Measurements from ENCODE around the gene MAP2K6.

MAP2K6 gene

GRCh38 chr17:69575346-69575761 is 160.9 kb downstream of the MAP2K6 start:
- no peak for DNase-seq

- DNase-seq, result no peak
Measured at GRCh38 chr17:69577098-69577497, 162.6 kb downstream of the MAP2K6 start.

GRCh38 chr17:69578385-69578936 is 164.0 kb downstream of the MAP2K6 start:
- no peak for DNase-seq

GRCh38 chr17:69579961-69580677 is 165.6 kb downstream of the MAP2K6 start:
- DNase-seq, result no peak

GRCh38 chr17:69581061-69581961 is 166.8 kb downstream of the MAP2K6 start:
- DNase-seq, result no peak

- DNase-seq, result no peak
Measured at GRCh38 chr17:69588316-69588715, 173.8 kb downstream of the MAP2K6 start.

- no peak for DNase-seq
Measured at GRCh38 chr17:69588827-69589239, 174.3 kb downstream of the MAP2K6 start.

GRCh38 chr17:69590671-69591070 is 176.2 kb downstream of the MAP2K6 start:
- DNase-seq, result no peak

- no peak for DNase-seq
Measured at GRCh38 chr17:69592692-69593350, 178.3 kb downstream of the MAP2K6 start.

GRCh38 chr17:69593351-69593715 is 178.8 kb downstream of the MAP2K6 start:
- DNase-seq, result no peak

GRCh38 chr17:69593716-69594115 is 179.2 kb downstream of the MAP2K6 start:
- no peak for DNase-seq

- no peak for DNase-seq
Measured at GRCh38 chr17:69594641-69595040, 180.1 kb downstream of the MAP2K6 start.

GRCh38 chr17:69596141-69596540 is 181.6 kb downstream of the MAP2K6 start:
- DNase-seq, result no peak

GRCh38 chr17:69597898-69598692 is 183.6 kb downstream of the MAP2K6 start:
- DNase-seq, result no peak

GRCh38 chr17:69602972-69603371 is 188.5 kb downstream of the MAP2K6 start:
- DNase-seq, result no peak

Data from anterior cingulate cortex (tissue), 58 donors.